Progenitor cell of endocrine pancreas (in vitro differentiated cells): ENCODE data around the gene HSD17B14. TPM values are rescaled to one million over a fixed set of nuclear protein-coding genes. Genes with fewer than 3 reads are reported as not detected.

Experiments used
- DNase-seq: peaks from one replicate; pipeline ENCODE4 v3.0.0; 2021; ENCODE audit warnings: low spot score; ENCODE audit not compliant: unreplicated experiment
- H3K27ac Mint-ChIP-seq: 2 replicates; pipeline ENCODE4 v1.8.0; 2021; ENCODE audit warnings: mild to moderate bottlenecking, moderate library complexity, mixed read lengths
- H3K27me3 Mint-ChIP-seq: 2 replicates; pipeline ENCODE4 v1.8.0; 2021; ENCODE audit warnings: mixed read lengths
- H3K36me3 Mint-ChIP-seq: 2 replicates; pipeline ENCODE4 v1.8.0; 2022; ENCODE audit warnings: mixed read lengths; ENCODE audit not compliant: insufficient read depth
- H3K4me1 Mint-ChIP-seq: 2 replicates; pipeline ENCODE4 v1.8.0; 2021; ENCODE audit warnings: low read depth, mixed read lengths
- H3K4me3 Mint-ChIP-seq: 2 replicates; pipeline ENCODE4 v1.8.0; 2021; ENCODE audit warnings: low read depth, mild to moderate bottlenecking, moderate library complexity, mixed read lengths
- H3K9me3 Mint-ChIP-seq: 2 replicates; pipeline ENCODE4 v1.8.0; 2021; ENCODE audit warnings: low read depth, mixed read lengths
- CTCF ChIP-seq: fragments of 200-600 bp; sonication (generic); IDR thresholded peaks from one replicate; pipeline ENCODE4 v1.5.0; 2021; ENCODE audit warnings: antibody characterized with exemption, mild to moderate bottlenecking; ENCODE audit not compliant: unreplicated experiment
- total RNA-seq: library from RNA; stranded (reverse); gene quantifications from 2 replicates; pipeline ENCODE4 v1.2.1, GENCODE V29; 2021

The HSD17B14 gene
- total RNA-seq, 1 donor from 2014 or later = 20.5 TPM

DNA sequence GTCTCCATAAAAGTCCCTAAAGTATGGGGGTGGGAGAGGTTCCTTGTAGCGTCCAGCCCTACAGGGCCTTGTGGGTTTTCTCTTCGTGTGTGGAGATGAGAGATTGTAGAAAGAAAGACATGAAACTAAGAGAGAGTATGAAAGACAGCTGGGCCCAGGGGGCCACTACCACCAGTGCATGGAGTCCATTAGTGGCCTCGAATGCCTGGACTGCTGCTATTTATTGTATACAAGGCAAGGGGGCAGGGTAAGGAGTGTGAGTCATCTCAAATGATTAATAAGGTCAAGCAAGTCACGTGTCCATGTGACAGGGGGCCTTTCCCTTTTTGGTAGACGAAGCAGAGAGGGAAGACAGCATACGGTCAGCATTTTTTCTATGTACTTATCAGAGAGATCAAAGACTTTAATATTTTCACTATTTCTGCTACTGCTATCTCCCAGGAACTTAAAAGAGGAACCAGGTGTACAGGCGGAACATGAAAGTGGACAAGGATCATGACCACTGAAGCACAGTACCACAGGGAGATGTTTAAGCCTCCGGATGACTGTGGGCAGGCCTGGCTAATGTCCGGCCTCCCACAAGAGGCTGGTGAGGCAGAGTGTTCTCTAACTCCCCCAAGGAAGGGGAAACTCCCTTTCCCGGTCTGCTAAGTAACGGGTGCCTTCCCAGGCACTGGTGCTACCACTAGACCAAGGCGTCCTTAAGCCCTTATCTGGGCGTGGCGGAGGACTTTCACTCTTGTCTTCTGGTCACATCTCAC, 55.5 kb downstream of the HSD17B14 start:
- TF ChIP-seq CTCF = no peak
- DNase-seq = no peak
- H3K4me1 Mint-ChIP-seq = peaks cover 10% of the 10 kb centered on the region
- no peaks in the 10 kb centered on the region for H3K27me3 Mint-ChIP-seq
- H3K4me3 Mint-ChIP-seq = no peak overlapping the region
- no peaks in the 10 kb centered on the region for H3K36me3 Mint-ChIP-seq
- peak overlapping the region; percentile 1 for H3K27ac Mint-ChIP-seq
- H3K9me3 Mint-ChIP-seq = no peaks in the 10 kb centered on the region

GRCh38 chr19:48779636-48780035, 56.7 kb downstream of the HSD17B14 start:
- no peaks in the 10 kb centered on the region for H3K36me3 Mint-ChIP-seq
- no peak overlapping the region for H3K4me3 Mint-ChIP-seq
- no peak for DNase-seq

GRCh38 chr19:48777720-48778119, 58.6 kb downstream of the HSD17B14 start:
- no peak overlapping the region for H3K27ac Mint-ChIP-seq
- H3K9me3 Mint-ChIP-seq = no peaks in the 10 kb centered on the region
- DNase-seq = no peak
- H3K36me3 Mint-ChIP-seq = no peaks in the 10 kb centered on the region
- peaks cover 10% of the 10 kb centered on the region for H3K4me1 Mint-ChIP-seq
- no peak for TF ChIP-seq CTCF
- H3K27me3 Mint-ChIP-seq = peaks cover under 1% of the 10 kb centered on the region
- no peak overlapping the region for H3K4me3 Mint-ChIP-seq

More at GRCh38 chr19:48779636-48780035, 56.7 kb downstream of the HSD17B14 start:
- no peaks in the 10 kb centered on the region for H3K27me3 Mint-ChIP-seq
- TF ChIP-seq CTCF = no peak
- no peaks in the 10 kb centered on the region for H3K9me3 Mint-ChIP-seq
- H3K27ac Mint-ChIP-seq = no peak overlapping the region
- H3K4me1 Mint-ChIP-seq = peaks cover 10% of the 10 kb centered on the region

DNA sequence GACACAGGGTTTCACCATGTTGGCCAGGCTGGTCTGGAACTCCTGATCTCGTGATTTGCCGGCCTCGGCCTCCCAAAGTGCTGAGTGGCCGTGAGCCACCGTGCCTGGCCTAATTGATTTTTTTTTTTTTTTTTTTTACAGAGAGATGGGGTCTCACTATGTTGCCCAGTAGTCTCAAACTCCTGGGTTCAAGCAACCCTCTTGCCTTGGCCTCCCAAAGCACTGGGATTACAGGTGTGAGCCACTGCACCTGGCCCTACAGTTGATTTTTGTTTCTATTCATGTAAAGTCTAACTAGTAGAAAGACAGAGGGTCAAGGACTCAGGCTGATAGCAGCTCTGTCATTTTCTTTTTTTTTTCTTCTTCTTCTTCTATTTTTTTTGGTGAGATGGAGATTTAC, 59.2 kb downstream of the HSD17B14 start:
- Mint-ChIP-seq H3K36me3 (no peaks in the 10 kb centered on the region), H3K4me1 (peaks cover 8% of the 10 kb centered on the region), H3K9me3 (no peaks in the 10 kb centered on the region)

DNA sequence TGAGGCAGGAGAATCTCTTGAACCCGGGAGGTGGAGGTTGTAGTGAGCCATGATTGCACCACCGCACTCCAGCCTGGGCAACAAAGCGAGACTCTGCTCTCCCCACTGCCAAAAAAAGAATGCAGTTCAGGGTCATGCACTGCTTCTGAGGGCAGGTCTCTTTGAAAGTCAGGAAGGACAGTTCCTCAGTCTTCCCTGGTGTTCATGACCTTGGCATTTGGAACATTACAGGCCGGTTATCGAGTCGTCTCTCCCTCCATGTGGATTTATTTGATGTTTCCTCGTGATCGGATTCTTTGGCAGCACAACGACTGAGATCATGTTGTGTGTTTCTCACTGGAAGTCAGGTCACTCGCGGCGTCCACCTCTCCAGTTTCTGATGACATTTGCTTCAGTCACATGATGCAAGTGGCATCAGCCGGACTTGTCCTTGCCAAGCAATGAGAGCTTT, 63.8 kb downstream of the HSD17B14 start:
- H3K9me3 Mint-ChIP-seq = no peaks in the 10 kb centered on the region
- H3K27me3 Mint-ChIP-seq = peaks cover 7% of the 10 kb centered on the region
- no peaks in the 10 kb centered on the region for H3K36me3 Mint-ChIP-seq
- TF ChIP-seq CTCF = no peak
- no peak overlapping the region for H3K4me3 Mint-ChIP-seq
- no peak overlapping the region for H3K27ac Mint-ChIP-seq
- DNase-seq = no peak
- H3K4me1 Mint-ChIP-seq = no peaks in the 10 kb centered on the region

More for the DNA sequence above, 59.2 kb downstream of the HSD17B14 start:
- no peak for TF ChIP-seq CTCF
- Mint-ChIP-seq H3K4me3 (no peak overlapping the region), H3K27ac (no peak overlapping the region), H3K27me3 (peaks cover 3% of the 10 kb centered on the region)
- no peak for DNase-seq
